Heart right ventricle (tissue), 16 donors: Measurements from ENCODE around the gene SFMBT2. TPM values are rescaled to one million over a fixed set of nuclear protein-coding genes. Genes with fewer than 3 reads are reported as not detected.

Source experiments
- ATAC-seq, 8 donors: fragments of 200-7000 bp; cut with Tn5 transposase; one replicate each; pipeline ENCODE4 v1.9.1; 2020; ENCODE audit warnings: mild to moderate bottlenecking in 8 of 8, moderate library complexity in 8 of 8, moderate number of reproducible peaks in 1 of 8
- DNase-seq, 2 donors: peaks; one replicate each; pipeline ENCODE4 v3.0.0-alpha.2; 2020
- H3K27ac ChIP-seq, 10 donors: fragments of 200-600 bp; sonication (generic) in 2 of 10; one replicate each; pipeline versions ENCODE4 v1.5.0 to v1.8.0; 2020 to 2022; ENCODE audit warnings: mild to moderate bottlenecking in 3 of 10
- H3K27me3 ChIP-seq, 7 donors: fragments of 200-600 bp; one replicate each; pipeline ENCODE4 v1.8.0; 2021 to 2022; ENCODE audit warnings: mild to moderate bottlenecking in 2 of 7
- H3K36me3 ChIP-seq, 9 donors: fragments of 200-600 bp; sonication (generic) in 1 of 9; one replicate each; pipeline versions ENCODE4 v1.5.0 to v1.8.0; 2020 to 2022; ENCODE audit warnings: mild to moderate bottlenecking in 2 of 9
- H3K4me1 ChIP-seq, 9 donors: fragments of 200-600 bp; sonication (generic) in 1 of 9; one replicate each; pipeline versions ENCODE4 v1.5.0 to v1.8.0; 2020 to 2022; ENCODE audit warnings: mild to moderate bottlenecking in 4 of 9
- H3K4me3 ChIP-seq, 10 donors: fragments of 200-600 bp; sonication (generic) in 2 of 10; one replicate each; pipeline versions ENCODE4 v1.5.0 to v1.8.0; 2020 to 2022; ENCODE audit warnings: mild to moderate bottlenecking in 7 of 10, moderate library complexity in 2 of 10
- H3K9me3 ChIP-seq, 11 donors: fragments of 200-600 bp in 10 of 11; sonication (generic) in 2 of 11; one replicate each; pipeline versions ENCODE4 v1.5.0 to v1.8.0; 2013 to 2022; ENCODE audit warnings: mild to moderate bottlenecking in 2 of 11, control low read depth in 1 of 11, moderate library complexity in 1 of 11
- WGBS, 2 donors: extraction: QIAGEN DNeasy Blood & Tissue Kit; methylation state at CpG; one replicate each; pipeline ENCODE4 v1.1.7; 2013; ENCODE audit warnings: inconsistent platforms in 1 of 2; 5-methylcytosine and 5-hydroxymethylcytosine counted together
- intact Hi-C, 10 donors: fragments of 100-400 bp; cut with DNase I; formaldehyde crosslinking; loops; one replicate each; pipeline versions ENCODE4 v1.11.1 to v1.14.2; 2022
- polyA plus RNA-seq, 2 donors: library from polyadenylated mRNA; stranded (reverse); fragments of 200-250 nt; gene quantifications; one replicate each; pipeline ENCODE4 v1.2.3, GENCODE V29; 2013
- total RNA-seq, 10 donors: library from RNA; stranded (reverse); fragmentation: NEBNext Ultra II Directional in 3 of 10; extraction: Animal tissue kit (Norgen Biotek cat#: 25700) in 3 of 10; gene quantifications; one replicate each; pipeline versions ENCODE4 v1.2.1 to v1.2.4, GENCODE V29; 2021 to 2023
- TF ChIP-seq, protein P1 (sequence below), 9 donors: fragments of 200-600 bp; sonication (generic) in 2 of 9; IDR thresholded peaks; one replicate each; pipeline versions ENCODE4 v1.5.0 to v1.8.0; 2021 to 2022; ENCODE audit warnings: antibody characterized with exemption in 9 of 9, mild to moderate bottlenecking in 5 of 9, moderate library complexity in 1 of 9
- donor health status: Arrhythmogenic right ventricular cardiomyopathy.
- donor health status: ischemic (EF 13 %, LVEDD 7.1; RV severe dilation, severe dysfunction).
- donor health status: healthy with polysubstance abuse.
- donor health status: DM: no; HTN: yes; CAD: no.
- donor health status: DM: no; HTN: no; CAD: no.
- donor health status: ischemic (EF 25% LVEDD 6.9; RV normal size, moderate dysfunction).
- donor health status: ischemic (EF 25% LVEDD 5.7; RV mildly dilated, moderate dysfunction).
- donor health status: healthy.
- donor health status: DM: yes; HTN: yes; CAD: no.
- donor health status: Ischemic cardiomyopathy.
- donor health status: ischemic (EF 35%, LVEDD 5.7; RV mildly dilated, moderate dysfunction).
- donor health status: nonischemic (EF 11% LVEDD 7.7; RV severe dilation, severe dysfunction).
- donor health status: DM: yes; HTN: yes; CAD: no.
- donor health status: PGD.
- donor health status: ischemic (EF 29% LVEDD 5.4; RV normal size, mild dysfunction).
- donor health status: nonischemic (EF 23%, LVEDD 6.1; RV moderate dilation, normal function).

Gene SFMBT2
- total and polyA plus RNA-seq, 12 donors, result 4.1 to 14.2 (median 10.0) TPM

DNA sequence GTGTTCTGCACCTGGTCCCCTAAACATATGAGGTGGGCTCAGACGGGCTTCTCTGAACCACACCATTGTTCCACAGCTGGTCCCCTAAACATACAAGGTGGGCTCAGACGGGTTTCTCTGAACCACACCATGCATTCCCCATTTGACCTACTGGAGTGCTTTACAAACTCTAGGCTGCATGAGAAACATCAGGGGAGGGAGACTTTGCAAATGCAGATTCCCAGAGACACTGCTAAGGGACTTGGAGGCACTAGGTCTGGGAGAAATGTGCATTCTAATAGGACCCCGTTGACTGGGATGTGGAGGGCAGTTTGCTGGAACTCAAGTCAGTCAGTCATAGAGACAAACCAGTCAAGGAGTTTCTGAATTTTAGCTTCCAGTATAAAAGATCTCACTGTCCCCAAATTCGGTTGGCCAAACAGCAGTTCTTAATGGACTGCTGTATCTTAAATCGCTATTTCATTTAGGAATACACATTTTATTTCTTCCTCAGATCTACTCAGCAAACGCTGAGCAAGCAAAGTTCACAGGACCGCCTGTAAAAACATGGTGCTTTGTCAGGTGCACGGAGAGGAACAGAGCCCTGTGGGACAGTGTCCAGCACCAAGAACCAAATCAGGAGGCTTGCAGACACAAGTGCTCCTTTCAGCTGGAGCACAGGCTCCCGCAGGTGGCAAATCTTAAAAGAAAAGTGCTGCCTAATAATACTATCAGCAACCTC, 198.8 kb downstream of the SFMBT2 start:
- no peak for DNase-seq
- Histone ChIP-seq H3K9me3 (no peaks in the 10 kb centered on the region), H3K36me3 (peaks cover 0 to 58% (median 0%) of the 10 kb centered on the region in 9 donors), H3K4me3 (no peak overlapping the region), H3K4me1 (no peaks in the 10 kb centered on the region), H3K27me3 (no peaks in the 10 kb centered on the region), H3K27ac (no peak overlapping the region)
- TF ChIP-seq, protein P1, sequence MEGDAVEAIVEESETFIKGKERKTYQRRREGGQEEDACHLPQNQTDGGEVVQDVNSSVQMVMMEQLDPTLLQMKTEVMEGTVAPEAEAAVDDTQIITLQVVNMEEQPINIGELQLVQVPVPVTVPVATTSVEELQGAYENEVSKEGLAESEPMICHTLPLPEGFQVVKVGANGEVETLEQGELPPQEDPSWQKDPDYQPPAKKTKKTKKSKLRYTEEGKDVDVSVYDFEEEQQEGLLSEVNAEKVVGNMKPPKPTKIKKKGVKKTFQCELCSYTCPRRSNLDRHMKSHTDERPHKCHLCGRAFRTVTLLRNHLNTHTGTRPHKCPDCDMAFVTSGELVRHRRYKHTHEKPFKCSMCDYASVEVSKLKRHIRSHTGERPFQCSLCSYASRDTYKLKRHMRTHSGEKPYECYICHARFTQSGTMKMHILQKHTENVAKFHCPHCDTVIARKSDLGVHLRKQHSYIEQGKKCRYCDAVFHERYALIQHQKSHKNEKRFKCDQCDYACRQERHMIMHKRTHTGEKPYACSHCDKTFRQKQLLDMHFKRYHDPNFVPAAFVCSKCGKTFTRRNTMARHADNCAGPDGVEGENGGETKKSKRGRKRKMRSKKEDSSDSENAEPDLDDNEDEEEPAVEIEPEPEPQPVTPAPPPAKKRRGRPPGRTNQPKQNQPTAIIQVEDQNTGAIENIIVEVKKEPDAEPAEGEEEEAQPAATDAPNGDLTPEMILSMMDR (IDR thresholded peaks at IDR 0.05), result no peak
- ATAC-seq, result no peak
- intact Hi-C loops, result no loop called here
- 80 to 86% methylated on average over 9 of the region's 9 CpGs for WGBS, 2 donors

GRCh38 chr10:7210516-7210915, 200.3 kb downstream of the SFMBT2 start:
- no peaks in the 10 kb centered on the region for H3K9me3 ChIP-seq
- no peak overlapping the region for H3K4me3 ChIP-seq
- TF ChIP-seq, protein P1 (IDR thresholded peaks at IDR 0.05), result no peak
- intact Hi-C loops, result no loop called here
- H3K27ac ChIP-seq, result no peak overlapping the region
- no peaks in the 10 kb centered on the region for H3K27me3 ChIP-seq
- ATAC-seq (no peak), DNase-seq (no peak)
- 91 to 93% methylated on average over 10 of the region's 10 CpGs for WGBS, 2 donors
- H3K36me3 ChIP-seq, result peaks cover 0 to 49% (median 0%) of the 10 kb centered on the region in 9 donors
- H3K4me1 ChIP-seq, result peaks cover 0 to 8% (median 0%) of the 10 kb centered on the region in 9 donors

DNA sequence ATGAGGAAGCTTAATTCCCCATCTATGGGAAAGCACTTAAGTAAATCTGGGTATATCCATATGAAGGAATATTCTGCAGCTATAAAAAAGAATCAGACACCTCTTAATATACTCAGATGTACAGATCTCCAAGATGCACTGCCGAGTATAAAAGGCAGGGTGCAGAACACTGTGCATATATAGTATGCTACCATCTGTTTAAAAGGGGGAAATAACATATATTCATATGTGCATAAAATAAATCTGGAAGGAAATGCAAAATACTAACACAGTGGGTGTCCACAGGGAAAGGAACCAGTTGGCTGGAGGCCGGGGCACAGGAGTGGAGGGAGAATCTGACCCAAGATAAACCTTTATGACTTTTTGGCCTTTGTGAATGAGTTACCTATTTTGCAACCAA, 201.4 kb downstream of the SFMBT2 start:
- H3K4me3 ChIP-seq, result no peak overlapping the region
- no peak for ATAC-seq
- peaks cover 0 to 50% (median 0%) of the 10 kb centered on the region in 9 donors for H3K36me3 ChIP-seq
- peaks cover 0 to 12% (median 0%) of the 10 kb centered on the region in 9 donors for H3K4me1 ChIP-seq
- H3K27ac ChIP-seq, result no peak overlapping the region
- TF ChIP-seq, protein P1 (IDR thresholded peaks at IDR 0.05), result no peak
- no peaks in the 10 kb centered on the region for H3K27me3 ChIP-seq
- intact Hi-C loops, result no loop called here
- no peaks in the 10 kb centered on the region for H3K9me3 ChIP-seq
- no peak for DNase-seq
- 95 to 96% methylated on average over 2 of the region's 2 CpGs for WGBS, 2 donors

DNA sequence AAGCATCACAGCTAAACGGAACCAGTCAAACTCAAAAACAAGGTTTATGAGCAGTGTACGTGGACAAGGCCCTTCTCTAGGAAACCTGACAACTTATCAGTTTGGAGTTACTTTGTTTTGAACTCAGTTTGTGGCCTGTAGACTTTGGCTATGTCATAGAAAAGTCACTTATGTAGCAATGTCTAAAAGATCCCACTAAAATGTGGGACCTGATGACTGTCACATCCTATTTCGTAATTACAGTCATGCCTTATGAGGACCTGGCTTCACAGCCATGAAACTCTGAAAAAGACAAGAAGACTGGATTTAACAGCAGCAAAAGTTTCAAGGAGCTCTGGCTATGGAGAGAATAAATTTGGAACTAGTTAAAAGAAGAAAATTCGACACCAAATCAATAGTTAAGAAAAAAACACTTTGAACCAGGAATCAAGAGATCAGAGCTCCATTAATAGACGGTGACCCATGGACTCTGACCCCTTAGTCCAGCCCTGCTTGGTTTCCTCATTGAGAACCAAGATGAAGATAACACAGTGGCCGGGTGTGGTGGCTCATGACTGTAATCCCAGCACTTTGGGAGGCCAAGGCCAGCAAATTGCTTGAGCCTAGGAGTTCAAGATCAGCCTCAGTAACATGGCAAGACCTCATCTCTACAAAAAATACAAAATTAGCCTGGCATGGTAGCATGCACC, 204.3 kb downstream of the SFMBT2 start:
- peaks cover 0 to 57% (median 7%) of the 10 kb centered on the region in 9 donors for H3K36me3 ChIP-seq
- H3K27ac ChIP-seq, result peak overlapping the region in 6 of 10 donors; percentile 4 to 56 (median 18)
- no peaks in the 10 kb centered on the region for H3K27me3 ChIP-seq
- intact Hi-C loops, result no loop called here
- WGBS, 2 donors, result 92 to 94% methylated on average over 6 of the region's 6 CpGs
- no peak overlapping the region for H3K4me3 ChIP-seq
- no peaks in the 10 kb centered on the region for H3K9me3 ChIP-seq
- TF ChIP-seq, protein P1 (IDR thresholded peaks at IDR 0.05), result no peak
- DNase-seq (no peak), ATAC-seq (no peak)
- H3K4me1 ChIP-seq, result peaks cover 0 to 12% (median 0%) of the 10 kb centered on the region in 9 donors
